ENCODE data around the gene SCRN2.

Gene SCRN2
- total RNA-seq, result 33.1 to 71.2 (median 60.6) reads per million in 4 experiments

- DNase-seq, result peak; percentile 76
Observed at GRCh38 chr17:47840742-47841487, at the start of gene SCRN2. Gene SCRN2, minus strand, starts transcription at chr17:47841273. Its CDS starts 430 bp downstream, at chr17:47840843.

DNA sequence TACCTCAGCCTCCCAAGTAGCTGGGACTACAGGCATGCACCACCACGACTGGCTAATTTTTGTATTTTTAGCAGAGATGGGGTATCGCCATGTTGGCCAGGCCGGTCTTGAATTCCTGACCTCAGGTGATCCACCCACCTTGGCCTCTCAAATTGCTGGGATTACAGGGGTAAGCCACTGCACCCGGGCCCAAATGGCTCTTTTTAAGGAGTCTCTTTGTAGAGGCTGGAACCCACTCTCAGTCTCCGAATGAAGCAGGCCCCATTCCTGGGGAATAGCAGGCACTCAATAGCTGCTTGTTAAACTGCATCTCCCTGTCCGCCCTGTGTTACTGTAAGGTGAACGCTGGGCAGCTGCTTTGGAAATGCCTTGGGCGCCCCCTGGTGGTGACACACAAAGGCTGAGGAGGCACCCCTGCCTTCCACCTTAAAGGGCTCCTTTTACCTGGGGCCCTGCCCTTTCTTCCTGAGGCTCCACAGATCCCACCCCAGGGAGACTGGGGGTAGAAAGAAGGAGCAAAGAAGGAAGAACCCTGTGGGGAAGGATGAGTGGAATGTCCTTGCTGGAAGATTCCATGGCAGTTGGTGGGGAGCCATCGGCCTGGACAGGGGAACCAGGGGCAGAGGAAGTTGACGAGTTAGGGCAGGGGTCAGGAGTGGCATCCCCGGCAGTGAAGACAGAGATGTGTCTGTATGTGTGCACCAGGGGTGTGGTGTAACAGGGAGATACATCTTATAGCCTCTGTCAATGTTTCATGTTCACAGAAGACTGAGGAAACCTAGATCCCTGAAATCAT, 48.9 kb upstream of the SCRN2 start:
- DNase-seq, result peak; percentile 85

- DNase-seq, result no peak
Observed at GRCh38 chr17:47888293-47888692, 47.2 kb upstream of the SCRN2 start.

DNA sequence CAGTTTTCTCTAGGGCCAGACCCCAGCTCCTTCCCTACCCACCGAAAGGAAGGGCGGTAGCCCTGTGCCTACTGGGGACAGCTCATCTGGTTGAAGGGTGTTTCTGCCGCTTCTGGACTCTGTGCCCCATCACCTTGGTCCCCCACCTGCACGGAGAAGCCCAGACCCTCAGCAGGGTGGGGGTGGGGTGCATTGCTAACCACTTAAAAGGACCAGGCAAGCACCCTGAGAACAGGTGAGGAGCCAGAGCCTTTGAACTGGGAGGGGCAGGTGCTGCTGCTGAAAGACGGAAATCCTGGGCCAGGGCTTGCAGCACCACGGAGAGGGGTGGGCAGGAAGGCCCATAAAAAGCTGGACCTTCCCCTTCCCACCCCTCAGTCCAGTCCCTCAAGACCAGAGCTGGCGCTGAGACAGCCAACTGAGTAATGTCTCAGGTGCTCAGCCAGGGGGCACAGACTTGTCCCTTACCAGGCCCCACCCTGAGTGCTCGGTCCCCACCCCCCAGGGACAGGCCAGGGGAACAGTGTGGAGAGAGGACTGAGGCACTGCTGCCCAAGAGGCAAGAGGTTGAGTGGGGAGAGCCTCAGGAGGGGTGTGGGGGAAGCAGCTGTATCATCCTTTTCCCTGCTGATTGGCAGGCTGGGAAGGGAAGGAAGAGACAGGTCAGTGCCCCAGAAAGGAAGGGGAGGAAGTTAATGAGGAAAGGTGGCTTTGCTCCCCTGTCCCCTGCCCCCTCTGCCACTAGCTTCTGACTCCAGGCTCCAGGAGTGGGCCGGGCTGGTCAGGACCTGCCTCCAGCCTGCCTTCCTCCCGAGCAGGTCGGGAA, 44.0 kb upstream of the SCRN2 start:
- peak; percentile 2 for DNase-seq

GRCh38 chr17:47884427-47884740, 43.3 kb upstream of the SCRN2 start:
- no peak for DNase-seq

DNA sequence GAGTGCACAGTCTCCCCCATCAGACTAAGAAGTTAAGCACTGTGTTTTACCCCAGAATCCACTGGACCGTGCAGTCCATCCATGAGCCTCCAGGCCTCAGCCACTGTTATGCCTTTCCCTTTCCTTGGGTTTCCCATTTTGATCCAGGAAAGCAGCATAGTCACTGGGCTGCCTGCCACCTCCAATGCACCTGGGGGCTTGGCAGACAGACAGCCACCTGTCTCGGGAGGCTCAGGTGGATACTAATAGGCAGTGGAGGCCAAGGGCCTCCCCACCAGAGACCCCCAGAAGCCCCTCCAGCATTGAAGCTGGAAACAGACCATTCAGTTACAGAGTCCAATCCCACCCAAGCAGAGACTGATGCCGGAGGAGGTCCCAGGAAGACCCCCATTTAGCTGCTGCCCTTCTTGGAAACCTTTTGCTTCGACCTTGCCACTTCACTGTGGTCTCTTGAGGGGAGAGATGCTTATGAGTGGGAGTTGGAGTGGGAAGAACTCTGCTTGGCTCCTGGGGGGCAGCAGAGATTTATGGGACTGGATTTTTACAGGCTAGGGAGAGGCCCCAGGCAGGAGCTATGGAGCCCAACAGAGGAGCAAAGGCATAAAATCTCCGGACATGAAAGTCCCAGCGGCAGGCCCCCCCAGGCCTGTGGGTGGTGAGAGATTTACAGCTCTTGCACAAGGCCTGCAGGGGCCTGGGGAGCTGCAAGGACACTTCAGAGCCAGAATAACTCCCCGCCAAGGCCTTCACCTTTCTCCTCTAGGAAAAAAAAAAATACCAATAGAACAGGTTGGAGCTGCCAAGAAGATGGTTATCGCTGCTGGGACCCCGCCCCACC, 42.7 kb upstream of the SCRN2 start:
- DNase-seq, result no peak

- DNase-seq, result no peak
Observed at GRCh38 chr17:47882695-47883588, 41.9 kb upstream of the SCRN2 start.

DNA sequence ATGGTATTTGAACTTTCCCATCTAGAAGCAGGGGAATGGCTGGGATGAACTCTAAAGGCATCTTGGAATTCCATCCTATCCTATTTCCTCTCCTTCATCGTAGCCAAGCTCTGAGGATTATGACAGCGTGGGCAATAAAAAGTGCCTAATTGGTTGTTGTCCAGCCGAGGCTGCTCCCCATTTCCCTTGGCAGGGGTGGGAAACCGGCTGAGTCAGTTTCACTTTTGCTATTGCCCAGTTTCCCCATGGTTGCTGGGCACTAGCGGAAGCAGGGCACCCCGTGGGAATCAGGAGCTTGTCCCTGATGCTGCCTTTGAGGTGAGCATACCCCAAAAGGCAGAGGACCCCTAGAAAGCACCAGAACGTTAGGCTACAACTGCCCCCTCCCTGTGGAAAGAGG, 41.2 kb upstream of the SCRN2 start:
- DNase-seq, result no peak

- DNase-seq, result no peak
Observed at GRCh38 chr17:47879776-47880454, 38.8 kb upstream of the SCRN2 start.

DNA sequence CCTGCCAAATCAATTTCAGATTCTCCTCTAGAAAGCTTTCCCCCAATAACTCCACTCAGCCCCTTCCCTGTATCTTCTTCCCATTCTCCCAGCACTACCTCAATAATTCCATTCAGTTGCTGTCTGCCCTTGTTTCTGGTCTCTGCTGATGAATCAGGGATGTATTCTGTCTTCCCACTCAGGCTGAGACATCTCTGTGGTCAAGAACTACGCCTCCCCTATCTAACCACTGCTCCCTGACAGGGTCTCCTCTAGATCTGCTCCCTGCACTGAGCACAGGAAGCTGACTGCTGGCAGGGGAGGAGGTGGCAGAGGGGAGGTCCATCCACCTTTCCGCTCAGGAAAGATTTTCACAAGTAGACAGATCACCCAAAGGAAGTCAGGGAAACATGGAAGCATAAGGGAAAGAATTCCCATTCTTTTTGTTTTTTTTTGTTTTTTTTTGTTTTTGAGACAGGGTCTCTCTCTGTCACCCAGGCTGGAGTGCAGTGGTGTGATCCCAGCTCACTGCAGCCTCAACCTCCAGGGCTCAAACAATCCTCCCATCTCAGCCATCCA, 38.0 kb upstream of the SCRN2 start:
- no peak for DNase-seq

DNA sequence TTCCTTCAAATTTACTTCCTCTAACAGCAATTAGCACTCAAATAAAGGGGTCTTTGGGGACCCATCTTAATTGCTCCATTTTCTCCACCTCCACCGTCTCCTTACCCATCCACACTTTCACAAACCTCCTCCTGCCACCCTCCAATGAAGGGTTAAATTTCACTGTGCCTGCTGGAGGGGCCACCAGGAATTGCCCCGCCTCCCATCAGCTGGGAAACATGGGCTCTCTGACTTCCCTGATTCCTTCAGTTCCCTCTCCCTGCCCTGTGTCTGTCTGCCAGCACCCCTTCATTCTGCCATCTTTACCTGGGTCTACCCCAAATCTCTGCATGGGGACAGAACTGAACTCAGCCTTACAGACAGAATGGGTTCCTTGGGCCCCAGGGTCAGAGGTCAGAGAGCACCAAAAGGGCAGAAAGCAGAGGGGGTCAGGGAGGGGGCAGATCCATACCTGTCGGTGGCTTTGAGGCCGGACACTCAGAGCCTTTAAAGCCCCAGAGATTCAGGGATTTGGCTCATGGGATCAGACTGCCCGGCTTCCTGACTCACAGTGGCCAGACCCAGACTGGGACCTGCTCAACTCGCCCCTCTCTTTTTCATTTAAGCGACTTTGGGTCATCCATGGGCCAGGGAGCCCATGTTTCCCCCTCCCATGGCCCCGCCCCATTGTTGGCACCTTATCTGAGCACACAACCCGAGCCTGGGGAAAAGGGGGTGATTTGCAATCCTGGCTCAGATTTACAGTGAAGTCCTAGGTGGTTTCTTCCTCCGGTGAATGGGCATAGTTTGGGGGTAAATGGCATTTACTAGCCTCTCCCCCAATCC, 37.3 kb upstream of the SCRN2 start:
- no peak for DNase-seq

DNA sequence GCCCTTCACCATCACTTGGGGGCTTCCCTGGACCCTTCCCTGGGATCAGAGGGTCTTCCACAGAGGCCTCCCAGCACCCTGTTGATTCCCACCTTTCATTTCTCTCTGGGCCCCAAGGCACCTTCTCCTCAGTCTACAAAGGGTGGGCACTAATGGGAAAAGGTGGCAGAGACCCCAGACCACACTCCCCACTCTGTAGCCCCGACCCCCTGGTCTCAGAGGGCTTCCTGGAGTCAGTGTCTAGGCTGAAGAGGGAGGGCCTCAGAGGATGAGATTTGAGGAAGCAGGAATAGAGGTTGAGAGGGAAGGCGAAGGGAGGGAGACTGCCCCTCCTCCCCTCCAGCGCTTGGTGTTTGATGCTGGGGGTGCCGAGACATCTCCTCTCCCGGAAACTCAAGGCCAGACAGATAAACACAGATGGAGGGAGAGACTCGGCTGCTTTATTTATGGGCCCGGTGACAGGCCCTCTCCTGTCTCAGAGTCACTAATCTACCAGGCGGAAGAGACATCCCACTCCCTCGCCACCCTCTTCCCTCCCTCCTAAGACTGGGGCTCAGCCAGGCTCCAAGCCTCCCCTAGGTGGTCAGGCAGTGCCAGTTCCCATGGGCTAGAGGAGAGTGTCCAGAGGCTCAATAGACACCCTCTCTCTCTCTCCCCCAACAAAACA, 36.4 kb upstream of the SCRN2 start:
- DNase-seq, result no peak

DNA sequence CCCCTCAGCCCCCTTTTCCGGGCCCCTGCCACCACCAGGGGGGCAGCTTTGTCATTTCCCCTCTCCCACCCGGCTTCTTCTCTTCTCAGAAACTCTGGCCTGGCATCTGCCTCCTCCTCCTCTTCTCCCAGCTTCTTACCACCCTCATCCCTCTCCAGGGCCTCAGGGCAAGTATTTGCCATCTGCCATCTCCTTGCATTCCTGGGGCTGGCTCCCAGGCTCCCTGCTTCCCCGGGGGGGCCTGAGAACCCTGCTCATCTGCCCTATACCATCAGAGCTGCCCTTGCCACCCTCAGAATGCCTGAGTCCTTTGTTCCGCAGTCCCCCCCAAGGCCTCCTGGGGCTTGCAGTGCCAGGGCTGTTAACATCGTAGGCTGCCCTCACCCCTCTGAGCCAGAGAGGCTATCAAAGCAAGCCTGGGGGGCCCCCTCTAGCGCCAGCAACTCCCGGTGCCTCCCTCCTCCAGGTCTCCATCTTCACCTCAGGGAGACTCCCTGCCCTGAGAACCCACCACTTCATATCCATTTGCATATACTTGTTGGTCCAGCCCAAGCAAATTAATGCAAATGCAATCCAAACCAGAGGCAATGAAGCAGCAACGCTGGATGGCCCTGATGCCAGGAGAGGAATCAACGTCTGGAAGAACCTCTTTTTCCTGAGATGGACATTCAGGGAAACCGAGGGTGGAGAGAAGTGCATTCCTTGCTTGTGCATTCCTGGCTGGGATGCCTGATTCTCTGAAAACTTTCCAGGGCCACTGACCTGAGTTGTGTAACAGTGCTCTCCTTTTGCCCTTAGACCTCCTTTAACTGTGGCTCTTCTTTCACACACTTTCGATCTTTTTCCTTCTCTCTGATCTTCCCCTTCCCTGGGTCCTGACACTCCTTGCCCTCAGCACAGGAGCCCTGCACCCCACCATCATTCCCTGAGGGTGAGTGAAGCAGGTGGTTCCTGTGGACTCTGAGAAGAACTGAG, 34.2 kb upstream of the SCRN2 start:
- no peak for DNase-seq

- DNase-seq, result no peak
Observed at GRCh38 chr17:47873200-47874090, 32.4 kb upstream of the SCRN2 start.

DNA sequence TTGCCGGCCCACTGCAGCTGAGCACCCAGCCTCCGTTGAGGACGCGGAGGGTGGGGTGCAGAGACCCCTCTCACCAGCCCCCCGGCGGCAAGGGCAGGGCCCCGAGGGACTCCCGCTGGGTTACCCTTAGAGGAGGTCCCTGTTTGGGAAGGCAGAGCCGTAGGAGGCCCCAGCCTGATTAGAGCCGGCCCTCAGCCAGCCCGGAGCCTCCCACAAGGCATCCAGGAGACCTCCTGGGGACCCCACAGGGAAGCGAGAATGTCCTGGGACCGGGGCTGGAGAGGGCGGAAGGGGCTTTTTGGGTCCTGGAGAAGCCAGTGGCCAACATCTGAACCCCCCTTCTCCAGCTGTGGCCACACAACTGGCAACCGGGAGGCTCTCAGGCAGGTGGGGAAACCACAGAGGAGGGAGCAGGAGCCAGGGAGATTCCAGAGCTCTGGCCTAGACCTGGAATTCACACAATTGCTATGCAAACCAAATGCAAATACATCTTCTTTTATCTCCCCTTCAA, 31.6 kb upstream of the SCRN2 start:
- no peak for DNase-seq

GRCh38 chr17:47872019-47872650, 31.1 kb upstream of the SCRN2 start:
- DNase-seq, result no peak
